GM12864 (cell line): ENCODE measurements around the gene PANK2.
"Not testable (repeated sequence)": the region's sequence is repeated elsewhere in the genome, so short reads cannot be mapped to it uniquely, and the experiment has no call there.

Experiments used
- DNase-seq: peaks from one replicate; pipeline ENCODE4 v3.0.0-alpha.2; 2011; ENCODE audit warnings: low read depth
- H3K4me3 ChIP-seq: 2 replicates; pipeline ENCODE4 v1.5.1; 2011; ENCODE audit warnings: mild to moderate bottlenecking, low read depth, low read length, control low read depth
- CTCF ChIP-seq: IDR thresholded peaks from 2 replicates; pipeline ENCODE4 v1.5.1; 2011; ENCODE audit warnings: low read depth, mild to moderate bottlenecking, moderate library complexity, low read length, control low read depth, inconsistent platforms; ENCODE audit errors: missing control alignments

PANK2 gene

DNA sequence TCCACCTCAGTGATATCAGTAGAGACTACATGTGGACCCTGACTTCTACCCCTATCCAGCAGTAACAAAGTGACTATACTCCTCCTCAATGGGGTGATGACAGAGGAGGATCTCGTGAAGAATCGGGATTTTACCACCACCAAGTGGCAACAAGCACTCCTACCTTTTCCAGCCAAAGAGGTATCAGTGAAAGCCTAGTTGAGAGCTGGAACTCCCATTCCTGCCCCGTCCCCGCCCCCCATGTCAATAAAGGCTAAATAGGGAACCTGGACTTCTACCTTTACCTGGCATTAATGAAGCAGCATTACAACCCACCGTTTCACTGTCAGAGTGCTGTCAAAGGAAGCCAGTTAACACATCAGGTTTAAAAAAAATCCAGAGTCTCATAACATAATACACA lies 80.8 kb downstream of the PANK2 start:
- TF ChIP-seq CTCF, result no peak
- DNase-seq, result no peak
- H3K4me3 ChIP-seq, result no peak overlapping the region

DNA sequence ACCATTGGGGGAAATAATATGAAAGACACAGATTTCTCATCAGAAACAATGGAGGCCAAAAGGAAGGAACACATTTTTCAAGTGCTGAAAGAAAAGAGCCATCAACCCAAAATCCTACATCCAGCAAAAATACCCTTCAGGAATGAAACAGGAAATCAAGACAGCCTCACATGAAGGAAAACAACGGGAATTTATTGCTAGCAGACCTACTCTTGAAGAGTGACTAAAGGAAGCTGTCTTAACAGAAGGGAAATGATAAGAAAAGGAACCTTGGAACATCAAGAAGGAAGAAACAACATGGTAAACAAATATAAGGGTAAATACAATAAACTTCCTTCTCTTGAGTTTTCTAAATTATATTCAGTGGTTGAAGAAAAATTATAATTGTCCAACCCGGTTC lies 82.0 kb downstream of the PANK2 start:
- no peak for TF ChIP-seq CTCF
- no peak overlapping the region for H3K4me3 ChIP-seq
- no peak for DNase-seq

GRCh38 chr20:3972161-3972560 lies 83.0 kb downstream of the PANK2 start:
- no peak for DNase-seq
- no peak for TF ChIP-seq CTCF
- H3K4me3 ChIP-seq, result no peak overlapping the region

DNA sequence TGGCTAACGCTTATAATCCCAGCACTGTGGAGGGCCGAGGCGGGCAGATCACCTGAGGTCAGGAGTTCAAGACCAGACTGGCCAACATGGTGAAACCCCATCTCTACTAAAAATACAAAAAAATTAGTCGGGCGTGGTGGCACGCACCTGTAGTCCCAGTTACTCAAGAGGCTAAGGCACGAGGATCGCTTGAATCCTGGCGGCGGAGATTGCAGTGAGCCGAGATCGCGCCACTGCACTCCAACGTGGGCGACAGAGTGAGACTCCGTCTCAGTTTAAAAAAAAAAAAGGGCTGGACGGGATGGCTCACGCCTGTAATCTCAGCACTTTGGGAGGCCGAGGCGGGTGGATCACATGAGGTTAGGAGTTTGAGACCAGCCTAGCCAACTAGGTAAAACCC lies 83.4 kb downstream of the PANK2 start:
- DNase-seq, H3K4me3 ChIP-seq: not testable (repeated sequence)

GRCh38 chr20:3973705-3974104 lies 84.5 kb downstream of the PANK2 start:
- no peak for TF ChIP-seq CTCF
- no peak for DNase-seq
- H3K4me3 ChIP-seq, result no peak overlapping the region

- DNase-seq, result no peak
- no peak for TF ChIP-seq CTCF
- no peak overlapping the region for H3K4me3 ChIP-seq
Measured at GRCh38 chr20:3976511-3976910, 87.3 kb downstream of the PANK2 start.
